H1 (cell line): Measurements from ENCODE around the gene CXXC5. TPM values are rescaled to one million over a fixed set of nuclear protein-coding genes. Genes with fewer than 3 reads are reported as not detected.

Experiments used
- CHD7 ChIP-seq: fragments of 300-600 bp; sonication (generic); IDR thresholded peaks from 2 replicates; pipeline ENCODE4 v1.7.1; 2012; ENCODE audit warnings: low read length, moderate library complexity, mild to moderate bottlenecking, inconsistent platforms; ENCODE audit not compliant: insufficient replicate concordance
- RAD21 ChIP-seq, 2 experiments: IDR thresholded peaks in 1 of 2; conservative IDR thresholded peaks in 1 of 2; 2 replicates each; pipeline ENCODE4 v1.6.1; 2011; ENCODE audit warnings: low read depth in 2 of 2, low read length in 2 of 2, improper control_type of control experiment in 1 of 2, inconsistent platforms in 1 of 2, mild to moderate bottlenecking in 1 of 2, moderate library complexity in 1 of 2
- YY1 ChIP-seq: IDR thresholded peaks from 2 replicates; pipeline ENCODE4 v1.6.1; 2011; ENCODE audit warnings: low read depth, mild to moderate bottlenecking, low read length
- polyA plus RNA-seq, 7 experiments: library from polyadenylated mRNA; depleted of rRNA in 3 of 7; stranded (reverse) in 5 of 7; unstranded in 2 of 7; fragments of >200 nt in 5 of 7; fragments of 200-250 nt in 2 of 7; gene quantifications; 1 replicate in 5 of 7; 2 replicates in 1 of 7; 4 replicates in 1 of 7; pipeline versions ENCODE4 v1.2.1 to v1.2.3, GENCODE V29; 2011 to 2013; ENCODE audit warnings: missing spikeins in 2 of 7, mixed read lengths in 2 of 7
- total RNA-seq: library from RNA; stranded (reverse); fragmentation: NEBNext Ultra II Directional; extraction: Animal tissue kit (Norgen Biotek cat#: 25700); gene quantifications from 2 replicates; pipeline ENCODE4 v1.2.1, GENCODE V29; 2021

Gene CXXC5
- total and polyA plus RNA-seq, 2 of the 8 experiments (the other 6 are each of a cell fraction or from before 2014, with no cell fraction given), result 61.4 to 74.0 TPM

GRCh38 chr5:139654871-139655491, 6.8 kb downstream of the CXXC5 start (continued):
- TF ChIP-seq CHD7 (no peak), RAD21 (IDR thresholded peaks at IDR 0.05 in 1 of 2, conservative IDR thresholded peaks at IDR 0.05 in 1 of 2; ENCODE audit: low read depth in 2 of 2, low read length in 2 of 2) (peak; percentile 17 to 31; a peak in 2 of 4 replicates), YY1 (no peak)
